Neural progenitor cell (in vitro differentiated cells): ENCODE data around the gene FBLN2. TPM values are rescaled to one million over a fixed set of nuclear protein-coding genes. Genes with fewer than 3 reads are reported as not detected.

ENCODE experiments used
- DNase-seq: peaks from one replicate; pipeline ENCODE4 v3.0.0-alpha.2; 2016; ENCODE audit warnings: low spot score
- H2AFZ ChIP-seq: fragments of 200-600 bp; sonication (generic); replicated peaks from 2 replicates; pipeline ENCODE4 v1.6.1; 2016; ENCODE audit warnings: antibody characterized with exemption
- H3F3A ChIP-seq: fragments of 200-600 bp; sonication (generic); 2 replicates; pipeline ENCODE4 v1.6.1; 2016; ENCODE audit warnings: antibody characterized with exemption, low read depth
- H3K27ac ChIP-seq: fragments of 200-600 bp; sonication (generic); 2 replicates; pipeline ENCODE4 v1.5.1; 2016; ENCODE audit warnings: mild to moderate bottlenecking
- H3K27me3 ChIP-seq: fragments of 200-600 bp; sonication (generic); 2 replicates; pipeline ENCODE4 v1.6.1; 2016; ENCODE audit warnings: mild to moderate bottlenecking, moderate library complexity
- H3K36me3 ChIP-seq: fragments of 200-600 bp; sonication (generic); 2 replicates; pipeline ENCODE4 v1.5.1; 2016
- H3K4me1 ChIP-seq: fragments of 200-600 bp; sonication (generic); 2 replicates; pipeline ENCODE4 v1.6.1; 2016; ENCODE audit warnings: mixed run types
- H3K4me2 ChIP-seq: fragments of 200-600 bp; sonication (generic); 2 replicates; pipeline ENCODE4 v1.6.1; 2016
- H3K4me3 ChIP-seq: fragments of 200-600 bp; sonication (generic); 2 replicates; pipeline ENCODE4 v1.5.1; 2016
- H3K79me2 ChIP-seq: fragments of 200-600 bp; sonication (generic); 2 replicates; pipeline ENCODE4 v1.6.1; 2016; ENCODE audit warnings: low read depth
- H3K9ac ChIP-seq: fragments of 200-600 bp; sonication (generic); 2 replicates; pipeline ENCODE4 v1.6.1; 2016
- H3K9me3 ChIP-seq: fragments of 200-600 bp; sonication (generic); 2 replicates; pipeline ENCODE4 v1.5.1; 2016; ENCODE audit warnings: low read depth
- H4K20me1 ChIP-seq: fragments of 200-600 bp; sonication (generic); 2 replicates; pipeline ENCODE4 v1.6.1; 2016; ENCODE audit warnings: low read depth
- H3K27ac Mint-ChIP-seq: 3 replicates; pipeline ENCODE4 v1.8.0; 2021; ENCODE audit warnings: mixed read lengths
- H3K27me3 Mint-ChIP-seq: 2 replicates; pipeline ENCODE4 v1.8.0; 2022; ENCODE audit warnings: low read depth, mild to moderate bottlenecking, inconsistent platforms, moderate library complexity, mixed read lengths; ENCODE audit not compliant: insufficient read depth
- H3K36me3 Mint-ChIP-seq: 3 replicates; pipeline ENCODE4 v1.8.0; 2021; ENCODE audit warnings: mixed read lengths
- H3K4me1 Mint-ChIP-seq: 3 replicates; pipeline ENCODE4 v1.8.0; 2021; ENCODE audit warnings: mixed read lengths
- H3K4me3 Mint-ChIP-seq: 3 replicates; pipeline ENCODE4 v1.8.0; 2021; ENCODE audit warnings: mild to moderate bottlenecking, moderate library complexity, mixed read lengths
- H3K9me3 Mint-ChIP-seq: 3 replicates; pipeline ENCODE4 v1.8.0; 2020; ENCODE audit warnings: mixed read lengths
- CTCF ChIP-seq: fragments of 200-600 bp; sonication (generic); IDR thresholded peaks from 2 replicates; pipeline ENCODE4 v1.5.1; 2017; ENCODE audit warnings: antibody characterized with exemption, mild to moderate bottlenecking
- EZH2 ChIP-seq: fragments of 200-600 bp; sonication (generic); IDR thresholded peaks from 2 replicates; pipeline ENCODE4 v1.6.1; 2017; ENCODE audit warnings: antibody characterized with exemption, mild to moderate bottlenecking, moderate library complexity
- EZH2phosphoT487 ChIP-seq: fragments of 200-600 bp; sonication (generic); IDR thresholded peaks from 2 replicates; pipeline ENCODE4 v1.6.1; 2017; ENCODE audit warnings: antibody characterized with exemption
- total RNA-seq: library from RNA; depleted of rRNA; stranded (reverse); fragments of >200 nt; gene quantifications from 2 replicates; pipeline ENCODE4 v1.2.3, GENCODE V29; 2015; ENCODE audit warnings: low replicate concordance

Gene FBLN2
- total RNA-seq, 1 donor from 2014 or later, result 15.9 TPM

- Histone ChIP-seq H3K27me3 (no peaks in the 10 kb centered on the region), H3F3A (no peaks in the 10 kb centered on the region), H2AFZ (no peak overlapping the region), H3K79me2 (no peaks in the 10 kb centered on the region), H3K27ac (no peak overlapping the region), H3K9me3 (no peaks in the 10 kb centered on the region), H3K4me1 (no peaks in the 10 kb centered on the region), H4K20me1 (no peaks in the 10 kb centered on the region), H3K4me2 (no peak overlapping the region), H3K9ac (no peak overlapping the region), H3K36me3 (no peaks in the 10 kb centered on the region), H3K4me3 (no peak overlapping the region)
- DNase-seq, result no peak
- peaks cover 6% of the 10 kb centered on the region for H3K27me3 Mint-ChIP-seq
- TF ChIP-seq CTCF (no peak), EZH2phosphoT487 (no peak), EZH2 (no peak)
- peaks cover 2% of the 10 kb centered on the region for H3K9me3 Mint-ChIP-seq
- H3K27ac Mint-ChIP-seq, result no peak overlapping the region
- H3K36me3 Mint-ChIP-seq, result peaks cover 3% of the 10 kb centered on the region
- peaks cover 7% of the 10 kb centered on the region for H3K4me1 Mint-ChIP-seq
- no peak overlapping the region for H3K4me3 Mint-ChIP-seq
Measured at GRCh38 chr3:13612829-13613228, 63.9 kb downstream of the FBLN2 start.

- Histone ChIP-seq H3K27ac (no peak overlapping the region), H3K27me3 (no peaks in the 10 kb centered on the region), H3K4me1 (no peaks in the 10 kb centered on the region), H3K4me3 (no peak overlapping the region), H3K79me2 (no peaks in the 10 kb centered on the region), H3F3A (no peaks in the 10 kb centered on the region), H4K20me1 (no peaks in the 10 kb centered on the region), H3K9ac (no peak overlapping the region), H3K9me3 (no peaks in the 10 kb centered on the region), H2AFZ (no peak overlapping the region), H3K36me3 (no peaks in the 10 kb centered on the region), H3K4me2 (no peak overlapping the region)
- H3K36me3 Mint-ChIP-seq, result peaks cover 3% of the 10 kb centered on the region
- H3K4me1 Mint-ChIP-seq, result peaks cover 5% of the 10 kb centered on the region
- DNase-seq, result no peak
- no peak for TF ChIP-seq EZH2
- no peak for TF ChIP-seq CTCF
- no peak for TF ChIP-seq EZH2phosphoT487
- H3K27ac Mint-ChIP-seq, result no peak overlapping the region
- H3K9me3 Mint-ChIP-seq, result peaks cover 2% of the 10 kb centered on the region
- no peak overlapping the region for H3K4me3 Mint-ChIP-seq
- peaks cover 6% of the 10 kb centered on the region for H3K27me3 Mint-ChIP-seq
Measured at GRCh38 chr3:13613343-13614190, 64.6 kb downstream of the FBLN2 start.

GRCh38 chr3:13614607-13615006 lies 65.7 kb downstream of the FBLN2 start:
- H3K27me3 ChIP-seq, result no peaks in the 10 kb centered on the region
- no peak overlapping the region for H2AFZ ChIP-seq
- TF ChIP-seq EZH2 (no peak), CTCF (no peak), EZH2phosphoT487 (no peak)
- H4K20me1 ChIP-seq, result no peaks in the 10 kb centered on the region
- peaks cover 5% of the 10 kb centered on the region for H3K4me1 Mint-ChIP-seq
- H3K4me3 ChIP-seq, result no peak overlapping the region
- H3K36me3 ChIP-seq, result no peaks in the 10 kb centered on the region
- H3K9me3 Mint-ChIP-seq, result peaks cover 2% of the 10 kb centered on the region
- H3K27ac ChIP-seq, result no peak overlapping the region
- no peaks in the 10 kb centered on the region for H3K79me2 ChIP-seq
- H3K27ac Mint-ChIP-seq, result no peak overlapping the region
- no peak overlapping the region for H3K4me2 ChIP-seq
- no peak overlapping the region for H3K4me3 Mint-ChIP-seq
- no peak overlapping the region for H3K9ac ChIP-seq
- no peaks in the 10 kb centered on the region for H3K9me3 ChIP-seq
- peaks cover 3% of the 10 kb centered on the region for H3K36me3 Mint-ChIP-seq
- no peak for DNase-seq
- no peaks in the 10 kb centered on the region for H3F3A ChIP-seq
- no peaks in the 10 kb centered on the region for H3K4me1 ChIP-seq
- H3K27me3 Mint-ChIP-seq, result peaks cover 6% of the 10 kb centered on the region
